ENCODE results near the gene WBP11. TPM values are rescaled to one million over a fixed set of nuclear protein-coding genes. Genes with fewer than 3 reads are reported as not detected.

WBP11 gene
- total and polyA plus RNA-seq, 2 donors (not counting 3 experiments of a cell fraction or from before 2014, with no cell fraction given), result 11.4 to 77.1 TPM

GRCh38 chr12:14770496-14771461 lies 32.5 kb downstream of the WBP11 start:
- Histone ChIP-seq H3K79me2 (ENCODE audit: control insufficient read depth, insufficient read depth, low read length) (peaks cover 14% of the 10 kb centered on the region), H3K4me3 (replicated peaks in 1 of 3; ENCODE audit: insufficient read depth in 1 of 3, low read depth in 1 of 3, low read length in 3 of 3) (peak overlapping the region; percentile 22 to 82 (median 70)), H3K9me1 (replicated peaks; ENCODE audit: control insufficient read depth, extremely low read depth, insufficient read depth, low read length) (no peaks in the 10 kb centered on the region), H3K9ac (replicated peaks; ENCODE audit: extremely low read depth, insufficient read depth, low read length) (peak overlapping the region; percentile 73), H3K27ac (ENCODE audit: insufficient read depth, low read depth, low read length) (peak overlapping the region; percentile 91), H2AFZ (ENCODE audit: low read depth, low read length) (peak overlapping the region; percentile 0), H4K20me1 (replicated peaks; ENCODE audit: control insufficient read depth, extremely low read depth, insufficient read depth, low read length) (no peaks in the 10 kb centered on the region), H3K4me1 (ENCODE audit: control insufficient read depth, extremely low read depth, insufficient read depth, low read length) (peaks cover 10% of the 10 kb centered on the region), H3K27me3 (ENCODE audit: control insufficient read depth in 2 of 2, insufficient read depth in 2 of 2, low read length in 2 of 2) (no peaks in the 10 kb centered on the region), H3K4me2 (ENCODE audit: insufficient read depth, low read length) (peak overlapping the region; percentile 59), H3K9me3 (replicated peaks; ENCODE audit: control insufficient read depth, insufficient read depth, low read length) (no peaks in the 10 kb centered on the region), H3K36me3 (ENCODE audit: control insufficient read depth in 2 of 2, extremely low read depth in 1 of 2, insufficient read depth in 2 of 2, low read length in 2 of 2) (no peaks in the 10 kb centered on the region)
- dilution Hi-C loops (cut with MboI; ENCODE audit: extremely low pct_ligation_motif_present, low sequenced_read_pairs), result no loop called here
- TF ChIP-seq POLR2AphosphoS5 (IDR thresholded peaks at IDR 0.05; ENCODE audit: insufficient read depth, low read depth, low read length) (peak; percentile 99), EZH2 (IDR thresholded peaks at IDR 0.05; ENCODE audit: borderline replicate concordance, low read depth, low read length, severe bottlenecking) (no peak), POLR2A (IDR thresholded peaks at IDR 0.05; ENCODE audit: low read depth, low read length) (peak; percentile 98), MYC (IDR thresholded peaks at IDR 0.05; ENCODE audit: low read depth, low read length) (no peak)
- POLR2A ChIA-PET, result interaction anchor here (0.7 to 2.0 kb wide), 5 partner anchors 8 to 33 kb away, joined by 3 to 12 read pairs (median 3); partner anchors contain the start of genes C12orf60 and WBP11
- peak; percentile 95 for FAIRE-seq
- peak; percentile 97 for DNase-seq (ENCODE audit: low read depth, low spot score)
- BruUV-seq (replicated peaks), result TSS peak; percentile 90
- CTCF ChIA-PET, result interaction anchor here (0.8 to 3.3 kb wide), 10 partner anchors 14 to 532 kb away, joined by 3 to 22 read pairs (median 8); partner anchors contain the start of genes C12orf60, RERG and WBP11
- intact Hi-C loops (cut with micrococcal nuclease), result loop anchor here (1.0 to 5.0 kb wide), 8 partner anchors 75 to 1112 kb away; partner anchors contain the start of genes ATF7IP, MGP, RERG and STRAP

GRCh38 chr12:14769969-14770495 lies 33.2 kb downstream of the WBP11 start:
- CTCF ChIA-PET, result interaction anchor here (0.7 to 3.3 kb wide), 12 partner anchors 12 to 532 kb away, joined by 3 to 22 read pairs (median 5); partner anchors contain the start of genes C12orf60, RERG and WBP11
- TF ChIP-seq EZH2 (IDR thresholded peaks at IDR 0.05; ENCODE audit: borderline replicate concordance, low read depth, low read length, severe bottlenecking) (no peak), POLR2AphosphoS5 (IDR thresholded peaks at IDR 0.05; ENCODE audit: insufficient read depth, low read depth, low read length) (no peak), FOS (IDR thresholded peaks at IDR 0.05; ENCODE audit: borderline replicate concordance, insufficient read depth, low read length) (no peak), POLR2A (IDR thresholded peaks at IDR 0.05; ENCODE audit: low read depth, low read length) (peak; percentile 25), MYC (IDR thresholded peaks at IDR 0.05; ENCODE audit: low read depth, low read length) (no peak)
- TF ChIP-seq, protein P1, sequence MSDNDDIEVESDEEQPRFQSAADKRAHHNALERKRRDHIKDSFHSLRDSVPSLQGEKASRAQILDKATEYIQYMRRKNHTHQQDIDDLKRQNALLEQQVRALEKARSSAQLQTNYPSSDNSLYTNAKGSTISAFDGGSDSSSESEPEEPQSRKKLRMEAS (IDR thresholded peaks at IDR 0.05; ENCODE audit: insufficient read depth, insufficient read length), result no peak
- TF ChIP-seq, protein P2, sequence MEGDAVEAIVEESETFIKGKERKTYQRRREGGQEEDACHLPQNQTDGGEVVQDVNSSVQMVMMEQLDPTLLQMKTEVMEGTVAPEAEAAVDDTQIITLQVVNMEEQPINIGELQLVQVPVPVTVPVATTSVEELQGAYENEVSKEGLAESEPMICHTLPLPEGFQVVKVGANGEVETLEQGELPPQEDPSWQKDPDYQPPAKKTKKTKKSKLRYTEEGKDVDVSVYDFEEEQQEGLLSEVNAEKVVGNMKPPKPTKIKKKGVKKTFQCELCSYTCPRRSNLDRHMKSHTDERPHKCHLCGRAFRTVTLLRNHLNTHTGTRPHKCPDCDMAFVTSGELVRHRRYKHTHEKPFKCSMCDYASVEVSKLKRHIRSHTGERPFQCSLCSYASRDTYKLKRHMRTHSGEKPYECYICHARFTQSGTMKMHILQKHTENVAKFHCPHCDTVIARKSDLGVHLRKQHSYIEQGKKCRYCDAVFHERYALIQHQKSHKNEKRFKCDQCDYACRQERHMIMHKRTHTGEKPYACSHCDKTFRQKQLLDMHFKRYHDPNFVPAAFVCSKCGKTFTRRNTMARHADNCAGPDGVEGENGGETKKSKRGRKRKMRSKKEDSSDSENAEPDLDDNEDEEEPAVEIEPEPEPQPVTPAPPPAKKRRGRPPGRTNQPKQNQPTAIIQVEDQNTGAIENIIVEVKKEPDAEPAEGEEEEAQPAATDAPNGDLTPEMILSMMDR (IDR thresholded peaks at IDR 0.05; ENCODE audit: extremely low read depth in 1 of 2, insufficient read depth in 1 of 2, low read depth in 1 of 2, low read length in 2 of 2), result peak; percentile 73 to 87
- Histone ChIP-seq H3K9me1 (replicated peaks; ENCODE audit: control insufficient read depth, extremely low read depth, insufficient read depth, low read length) (no peaks in the 10 kb centered on the region), H3K4me2 (ENCODE audit: insufficient read depth, low read length) (peak overlapping the region; percentile 59), H3K4me1 (ENCODE audit: control insufficient read depth, extremely low read depth, insufficient read depth, low read length) (peaks cover 7% of the 10 kb centered on the region), H2AFZ (ENCODE audit: low read depth, low read length) (peak overlapping the region; percentile 52), H3K9ac (replicated peaks; ENCODE audit: extremely low read depth, insufficient read depth, low read length) (peak overlapping the region; percentile 73), H4K20me1 (replicated peaks; ENCODE audit: control insufficient read depth, extremely low read depth, insufficient read depth, low read length) (no peaks in the 10 kb centered on the region), H3K27me3 (ENCODE audit: control insufficient read depth in 2 of 2, insufficient read depth in 2 of 2, low read length in 2 of 2) (no peaks in the 10 kb centered on the region), H3K27ac (ENCODE audit: insufficient read depth, low read depth, low read length) (peak overlapping the region; percentile 91), H3K36me3 (ENCODE audit: control insufficient read depth in 2 of 2, extremely low read depth in 1 of 2, insufficient read depth in 2 of 2, low read length in 2 of 2) (no peaks in the 10 kb centered on the region), H3K79me2 (ENCODE audit: control insufficient read depth, insufficient read depth, low read length) (peaks cover 7% of the 10 kb centered on the region), H3K9me3 (replicated peaks; ENCODE audit: control insufficient read depth, insufficient read depth, low read length) (no peaks in the 10 kb centered on the region), H3K4me3 (replicated peaks in 1 of 3; ENCODE audit: insufficient read depth in 1 of 3, low read depth in 1 of 3, low read length in 3 of 3) (peak overlapping the region; percentile 22 to 82 (median 70))
- POLR2A ChIA-PET, result interaction anchor here (0.7 to 2.0 kb wide), 4 partner anchors 9 to 35 kb away, joined by 3 to 12 read pairs (median 4); partner anchors contain the start of genes C12orf60 and WBP11
- dilution Hi-C loops (cut with MboI; ENCODE audit: extremely low pct_ligation_motif_present, low sequenced_read_pairs) (no loop called here), intact Hi-C loops (cut with micrococcal nuclease) (loop anchor here (1.0 to 5.0 kb wide), 7 partner anchors 75 to 1112 kb away; partner anchors contain the start of genes ATF7IP, MGP and STRAP)
- no TSS peak for BruUV-seq (replicated peaks)
- FAIRE-seq (peak; percentile 65), DNase-seq (ENCODE audit: low read depth, low spot score) (peak; percentile 77)
